K562 (cell line): Measurements from ENCODE around the gene PLD6. TPM values are rescaled to one million over a fixed set of nuclear protein-coding genes. Genes with fewer than 3 reads are reported as not detected.

Source experiments
- BRCA1 ChIP-seq, 2 experiments: fragments of 450-650 bp in 1 of 2; sonication (generic) in 1 of 2; formaldehyde crosslinking in 1 of 2; IDR thresholded peaks; 2 replicates each; pipeline versions ENCODE4 v1.5.0 to v1.6.1; 2017 to 2020; ENCODE audit warnings: mild to moderate bottlenecking in 1 of 2, missing genetic modification reagents in 1 of 2
- FOXA1 ChIP-seq: fragments of 450-650 bp; IDR thresholded peaks from 2 replicates; pipeline ENCODE4 v1.6.1; 2016; ENCODE audit warnings: mild to moderate bottlenecking, borderline replicate concordance
- FOXA3 ChIP-seq, 2 experiments: fragments of 450-650 bp in 1 of 2; sonication (generic) in 1 of 2; formaldehyde crosslinking; IDR thresholded peaks in 1 of 2; conservative IDR thresholded peaks in 1 of 2; 2 replicates each; pipeline versions ENCODE4 v1.4.0 to v1.8.0; 2020 to 2022; ENCODE audit warnings: mild to moderate bottlenecking in 2 of 2, missing genetic modification reagents in 1 of 2
- HDAC6 ChIP-seq: IDR thresholded peaks from 2 replicates; pipeline ENCODE4 v1.6.1; 2012; ENCODE audit warnings: low read depth, mild to moderate bottlenecking, control low read depth, inconsistent platforms, low read length, moderate library complexity
- HDGF ChIP-seq: fragments of 450-650 bp; IDR thresholded peaks from 2 replicates; pipeline ENCODE4 v1.6.1; 2016
- HNRNPL ChIP-seq: fragments of 200-400 bp; formaldehyde crosslinking; IDR thresholded peaks from 2 replicates; pipeline ENCODE4 v1.6.1; 2017; ENCODE audit warnings: low read depth, mild to moderate bottlenecking, low read length
- KAT2B ChIP-seq: IDR thresholded peaks from one replicate; pipeline ENCODE4 v1.6.1; 2012; ENCODE audit warnings: low read depth, mild to moderate bottlenecking, control low read depth, inconsistent platforms, low read length, moderate library complexity
- NCOA4 ChIP-seq: fragments of 450-650 bp; IDR thresholded peaks from 2 replicates; pipeline ENCODE4 v1.6.1; 2018; ENCODE audit warnings: mild to moderate bottlenecking; ENCODE audit not compliant: partially characterized antibody
- NFATC3 ChIP-seq: fragments of 450-650 bp; IDR thresholded peaks from 2 replicates; pipeline ENCODE4 v1.6.1; 2017; ENCODE audit warnings: mild to moderate bottlenecking
- SRF ChIP-seq, 2 experiments: fragments of 250-450, 450-650 bp in 1 of 2; sonication (Bioruptor Pico) in 1 of 2; sonication (generic) in 1 of 2; formaldehyde crosslinking; IDR thresholded peaks; 2 replicates each; pipeline versions ENCODE4 v1.5.0 to v1.5.1; 2020 to 2022; ENCODE audit warnings: mild to moderate bottlenecking in 1 of 2, missing genetic modification reagents in 1 of 2
- SRSF3 ChIP-seq: fragments of 200-400 bp; formaldehyde crosslinking; IDR thresholded peaks from 2 replicates; pipeline ENCODE4 v1.6.1; 2016; ENCODE audit warnings: mild to moderate bottlenecking, low read length, moderate library complexity; ENCODE audit not compliant: insufficient read depth
- TSC22D4 ChIP-seq: fragments of 450-650 bp; IDR thresholded peaks from 2 replicates; pipeline ENCODE4 v1.6.1; 2016; ENCODE audit warnings: missing genetic modification characterization, missing biosample characterization, control low read depth
- ZNF197 ChIP-seq: fragments of 200-800 bp; sonication (Bioruptor generic); IDR thresholded peaks from 2 replicates; pipeline ENCODE4 v1.6.1; 2016; ENCODE audit warnings: low read depth, missing genetic modification characterization, missing compliant biosample characterization
- ZNF282 ChIP-seq: sonication (generic); formaldehyde crosslinking; IDR thresholded peaks from 2 replicates; pipeline ENCODE4 v1.8.1; 2023; ENCODE audit warnings: missing genetic modification reagents
- ZNF707 ChIP-seq: fragments of 250-450 bp; sonication (Bioruptor Pico); conservative IDR thresholded peaks from 2 replicates; pipeline ENCODE4 v1.8.0; 2022; ENCODE audit warnings: inconsistent platforms, mild to moderate bottlenecking, moderate library complexity
- polyA plus RNA-seq, 8 experiments: library from polyadenylated mRNA; depleted of rRNA in 4 of 8; stranded (reverse) in 5 of 8; unstranded in 3 of 8; fragments of >200 nt; fragmentation: Nextera tagmentation in 2 of 8; fragmentation: Illumina TruSeq in 1 of 8; extraction: Ambion mirVana in 2 of 8; extraction: Trizol in 1 of 8; gene quantifications; 2 replicates each; pipeline versions ENCODE4 v1.2.1 to v1.2.3, GENCODE V29; 2011 to 2014; ENCODE audit warnings: inconsistent platforms in 1 of 8, missing spikeins in 1 of 8
- total RNA-seq, 7 experiments: library from RNA; depleted of rRNA in 6 of 7; stranded (reverse); fragments of >200 nt in 6 of 7; fragmentation: Illumina TruSeq in 2 of 7; extraction: Trizol in 2 of 7; gene quantifications; 2 replicates each; pipeline versions ENCODE4 v1.2.1 to v1.2.3, GENCODE V29; 2011 to 2021; ENCODE audit warnings: low replicate concordance in 1 of 7
- TF ChIP-seq, protein P1 (sequence below): IDR thresholded peaks from 3 replicates; pipeline ENCODE4 v1.6.1; 2011; ENCODE audit warnings: borderline replicate concordance, mild to moderate bottlenecking, moderate library complexity; ENCODE audit not compliant: insufficient read length; ENCODE audit errors: extremely low read depth
- TF ChIP-seq, protein P2 (sequence below): fragments of 450-650 bp; IDR thresholded peaks from 2 replicates; pipeline ENCODE4 v1.6.1; 2018; ENCODE audit warnings: mild to moderate bottlenecking, low read depth; ENCODE audit not compliant: partially characterized antibody
- TF ChIP-seq, protein P3 (sequence below): sonication (generic); formaldehyde crosslinking; IDR thresholded peaks from 2 replicates; pipeline ENCODE4 v1.8.0; 2022; ENCODE audit warnings: mild to moderate bottlenecking, missing genetic modification reagents

PLD6 gene
- total and polyA plus RNA-seq, 9 of the 15 experiments (the other 6 are each of a cell fraction or from before 2014, with no cell fraction given), result 3.6 to 15.6 (median 10.0) TPM

DNA sequence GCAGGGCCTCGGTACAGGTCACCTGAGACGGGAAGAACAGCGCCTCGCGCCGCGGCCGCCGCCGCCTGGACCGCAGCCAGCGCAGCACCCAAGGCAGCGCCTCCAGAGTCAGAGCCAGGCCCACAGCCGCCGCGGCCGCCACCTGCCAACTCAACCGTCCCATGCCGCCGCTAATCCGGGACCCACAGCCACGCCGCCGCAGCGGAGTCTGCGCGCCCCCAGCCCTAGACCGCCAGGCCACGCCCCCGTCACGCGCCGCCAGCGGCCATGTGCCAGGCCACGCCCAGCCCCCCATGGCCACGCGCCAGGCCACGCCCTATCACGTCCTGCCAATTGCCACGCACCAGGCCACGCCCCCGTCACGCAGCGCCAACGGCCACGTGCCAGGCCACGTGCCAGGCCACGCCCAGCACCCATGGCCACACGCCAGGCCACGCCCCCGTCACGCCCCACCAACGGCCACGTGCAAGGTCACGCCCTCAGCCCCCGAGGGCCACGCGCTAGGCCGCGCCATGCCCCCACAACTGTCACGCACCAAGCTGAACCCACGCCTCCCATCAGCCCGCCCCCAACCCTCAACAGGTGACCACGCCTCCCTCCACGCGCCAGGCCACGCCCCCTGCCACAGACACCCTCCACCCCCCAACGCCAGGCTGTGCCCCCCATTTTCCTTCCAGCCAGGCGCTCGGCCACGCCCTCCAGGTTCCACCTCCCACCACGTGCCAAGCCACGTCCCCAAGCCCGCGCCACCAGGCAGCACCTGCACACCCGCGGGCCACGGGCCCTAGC is at the start of gene PLD6 (continued):
- no peak for TF ChIP-seq NCOA4
- TF ChIP-seq FOXA3 (CRISPR knock-in tag; conservative IDR thresholded peaks at IDR 0.05 in 1 of 2, IDR thresholded peaks at IDR 0.05 in 1 of 2), result peak in 1 of 2 experiments; percentile 83; a peak in 2 of 4 replicates
- peak; percentile 94 for TF ChIP-seq ZNF282
- no peak for TF ChIP-seq HDAC6
- no peak for TF ChIP-seq KAT2B
- TF ChIP-seq, protein P1, sequence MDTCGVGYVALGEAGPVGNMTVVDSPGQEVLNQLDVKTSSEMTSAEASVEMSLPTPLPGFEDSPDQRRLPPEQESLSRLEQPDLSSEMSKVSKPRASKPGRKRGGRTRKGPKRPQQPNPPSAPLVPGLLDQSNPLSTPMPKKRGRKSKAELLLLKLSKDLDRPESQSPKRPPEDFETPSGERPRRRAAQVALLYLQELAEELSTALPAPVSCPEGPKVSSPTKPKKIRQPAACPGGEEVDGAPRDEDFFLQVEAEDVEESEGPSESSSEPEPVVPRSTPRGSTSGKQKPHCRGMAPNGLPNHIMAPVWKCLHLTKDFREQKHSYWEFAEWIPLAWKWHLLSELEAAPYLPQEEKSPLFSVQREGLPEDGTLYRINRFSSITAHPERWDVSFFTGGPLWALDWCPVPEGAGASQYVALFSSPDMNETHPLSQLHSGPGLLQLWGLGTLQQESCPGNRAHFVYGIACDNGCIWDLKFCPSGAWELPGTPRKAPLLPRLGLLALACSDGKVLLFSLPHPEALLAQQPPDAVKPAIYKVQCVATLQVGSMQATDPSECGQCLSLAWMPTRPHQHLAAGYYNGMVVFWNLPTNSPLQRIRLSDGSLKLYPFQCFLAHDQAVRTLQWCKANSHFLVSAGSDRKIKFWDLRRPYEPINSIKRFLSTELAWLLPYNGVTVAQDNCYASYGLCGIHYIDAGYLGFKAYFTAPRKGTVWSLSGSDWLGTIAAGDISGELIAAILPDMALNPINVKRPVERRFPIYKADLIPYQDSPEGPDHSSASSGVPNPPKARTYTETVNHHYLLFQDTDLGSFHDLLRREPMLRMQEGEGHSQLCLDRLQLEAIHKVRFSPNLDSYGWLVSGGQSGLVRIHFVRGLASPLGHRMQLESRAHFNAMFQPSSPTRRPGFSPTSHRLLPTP, result no peak
- TF ChIP-seq HDGF, result no peak
- TF ChIP-seq ZNF707, result no peak
- TF ChIP-seq ZNF197 (CRISPR knock-in tag), result no peak
- peak; percentile 99 for TF ChIP-seq HNRNPL
- no peak for TF ChIP-seq BRCA1 (IDR thresholded peaks at IDR 0.05)
- TF ChIP-seq BRCA1 (CRISPR knock-in tag; IDR thresholded peaks at IDR 0.05), result peak; percentile 67
- no peak for TF ChIP-seq SRF (CRISPR knock-in tag; IDR thresholded peaks at IDR 0.05)
- TF ChIP-seq FOXA1, result no peak
- TF ChIP-seq, protein P2, sequence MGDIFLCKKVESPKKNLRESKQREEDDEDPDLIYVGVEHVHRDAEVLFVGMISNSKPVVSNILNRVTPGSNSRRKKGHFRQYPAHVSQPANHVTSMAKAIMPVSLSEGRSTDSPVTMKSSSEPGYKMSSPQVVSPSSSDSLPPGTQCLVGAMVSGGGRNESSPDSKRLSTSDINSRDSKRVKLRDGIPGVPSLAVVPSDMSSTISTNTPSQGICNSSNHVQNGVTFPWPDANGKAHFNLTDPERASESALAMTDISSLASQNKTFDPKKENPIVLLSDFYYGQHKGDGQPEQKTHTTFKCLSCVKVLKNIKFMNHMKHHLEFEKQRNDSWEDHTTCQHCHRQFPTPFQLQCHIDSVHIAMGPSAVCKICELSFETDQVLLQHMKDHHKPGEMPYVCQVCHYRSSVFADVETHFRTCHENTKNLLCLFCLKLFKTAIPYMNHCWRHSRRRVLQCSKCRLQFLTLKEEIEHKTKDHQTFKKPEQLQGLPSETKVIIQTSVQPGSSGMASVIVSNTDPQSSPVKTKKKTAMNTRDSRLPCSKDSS, result no peak
- no peak for TF ChIP-seq TSC22D4
- TF ChIP-seq SRSF3, result no peak
- TF ChIP-seq, protein P3, sequence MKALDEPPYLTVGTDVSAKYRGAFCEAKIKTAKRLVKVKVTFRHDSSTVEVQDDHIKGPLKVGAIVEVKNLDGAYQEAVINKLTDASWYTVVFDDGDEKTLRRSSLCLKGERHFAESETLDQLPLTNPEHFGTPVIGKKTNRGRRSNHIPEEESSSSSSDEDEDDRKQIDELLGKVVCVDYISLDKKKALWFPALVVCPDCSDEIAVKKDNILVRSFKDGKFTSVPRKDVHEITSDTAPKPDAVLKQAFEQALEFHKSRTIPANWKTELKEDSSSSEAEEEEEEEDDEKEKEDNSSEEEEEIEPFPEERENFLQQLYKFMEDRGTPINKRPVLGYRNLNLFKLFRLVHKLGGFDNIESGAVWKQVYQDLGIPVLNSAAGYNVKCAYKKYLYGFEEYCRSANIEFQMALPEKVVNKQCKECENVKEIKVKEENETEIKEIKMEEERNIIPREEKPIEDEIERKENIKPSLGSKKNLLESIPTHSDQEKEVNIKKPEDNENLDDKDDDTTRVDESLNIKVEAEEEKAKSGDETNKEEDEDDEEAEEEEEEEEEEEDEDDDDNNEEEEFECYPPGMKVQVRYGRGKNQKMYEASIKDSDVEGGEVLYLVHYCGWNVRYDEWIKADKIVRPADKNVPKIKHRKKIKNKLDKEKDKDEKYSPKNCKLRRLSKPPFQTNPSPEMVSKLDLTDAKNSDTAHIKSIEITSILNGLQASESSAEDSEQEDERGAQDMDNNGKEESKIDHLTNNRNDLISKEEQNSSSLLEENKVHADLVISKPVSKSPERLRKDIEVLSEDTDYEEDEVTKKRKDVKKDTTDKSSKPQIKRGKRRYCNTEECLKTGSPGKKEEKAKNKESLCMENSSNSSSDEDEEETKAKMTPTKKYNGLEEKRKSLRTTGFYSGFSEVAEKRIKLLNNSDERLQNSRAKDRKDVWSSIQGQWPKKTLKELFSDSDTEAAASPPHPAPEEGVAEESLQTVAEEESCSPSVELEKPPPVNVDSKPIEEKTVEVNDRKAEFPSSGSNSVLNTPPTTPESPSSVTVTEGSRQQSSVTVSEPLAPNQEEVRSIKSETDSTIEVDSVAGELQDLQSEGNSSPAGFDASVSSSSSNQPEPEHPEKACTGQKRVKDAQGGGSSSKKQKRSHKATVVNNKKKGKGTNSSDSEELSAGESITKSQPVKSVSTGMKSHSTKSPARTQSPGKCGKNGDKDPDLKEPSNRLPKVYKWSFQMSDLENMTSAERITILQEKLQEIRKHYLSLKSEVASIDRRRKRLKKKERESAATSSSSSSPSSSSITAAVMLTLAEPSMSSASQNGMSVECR, result peak; percentile 97
- no peak for TF ChIP-seq NFATC3
